ENCODE results near the gene ZBTB46. TPM values are rescaled to one million over a fixed set of nuclear protein-coding genes. Genes with fewer than 3 reads are reported as not detected.

ZBTB46 gene
- total RNA-seq, 1 experiment from 2014 or later = 27.1 TPM

GRCh38 chr20:63695424-63696305, 135.4 kb downstream of the ZBTB46 start:
- H2BK20ac ChIP-seq (ENCODE audit: low read depth, low read length, poor library complexity, severe bottlenecking) = no peak overlapping the region
- H3K23me2 ChIP-seq (ENCODE audit: insufficient read length, low read depth, low read length, poor library complexity, severe bottlenecking) = peaks cover 4% of the 10 kb centered on the region
- no peak overlapping the region for H3K9ac ChIP-seq (ENCODE audit: extremely low read depth, insufficient read length, low read length)
- H2AK5ac ChIP-seq (ENCODE audit: insufficient read length, low read length) = no peak overlapping the region
- no peaks in the 10 kb centered on the region for H3K79me1 ChIP-seq (ENCODE audit: insufficient read depth, low read depth, low read length, poor library complexity, severe bottlenecking)
- H3K4ac ChIP-seq (ENCODE audit: low read depth, low read length) = no peak overlapping the region
- no peak overlapping the region for H2BK120ac ChIP-seq (ENCODE audit: low read depth, low read length, poor library complexity, severe bottlenecking)
- H3T11ph ChIP-seq (ENCODE audit: low read length) = no peak overlapping the region
- no peaks in the 10 kb centered on the region for H4K20me1 ChIP-seq (ENCODE audit: control insufficient read depth, insufficient read depth, insufficient read length)
- Mint-ChIP-seq H3K27me3 (ENCODE audit: low read depth) (peaks cover 6% of the 10 kb centered on the region), H3K27ac (peak overlapping the region in 2 of 3 experiments; percentile 61 to 82; a peak in 2 of 7 replicates), H3K36me3 (ENCODE audit: insufficient read depth in 1 of 3, low read depth in 3 of 3) (peaks cover 14 to 20% (median 17%) of the 10 kb centered on the region in 3 experiments; a peak in 6 of 7 replicates), H3K9me3 (peaks cover 3 to 5% of the 10 kb centered on the region in 2 experiments; a peak in 3 of 5 replicates), H3K4me3 (peak overlapping the region in 1 of 2 experiments; percentile 35; a peak in 1 of 5 replicates), H3K4me1 (peaks cover 2 to 10% of the 10 kb centered on the region in 2 experiments)
- no peak overlapping the region for H4K5ac ChIP-seq (ENCODE audit: insufficient read length, low read depth, low read length)
- H3K9me3 ChIP-seq (ENCODE audit: control insufficient read depth, low read depth, low read length) = no peaks in the 10 kb centered on the region
- H2BK15ac ChIP-seq (ENCODE audit: low read depth, low read length) = no peak overlapping the region
- no peak overlapping the region for H4K91ac ChIP-seq (ENCODE audit: insufficient read length, low read depth, low read length)
- H3K4me2 ChIP-seq (ENCODE audit: insufficient read depth, insufficient read length, low read length) = no peak overlapping the region
- H3K56ac ChIP-seq (ENCODE audit: insufficient read length, low read depth, low read length) = no peak overlapping the region
- H3K14ac ChIP-seq (ENCODE audit: insufficient read depth, low read length) = no peak overlapping the region
- H3K79me2 ChIP-seq (ENCODE audit: insufficient read depth, low read length) = no peaks in the 10 kb centered on the region
- H3K4me1 ChIP-seq (ENCODE audit: insufficient read depth, low read length) = no peaks in the 10 kb centered on the region
- no CpG with 5 or more reads among the region's 25 CpGs for WGBS (ENCODE audit: extremely low coverage, insufficient read length, low lambda C conversion rate)
- no peak overlapping the region for H2BK5ac ChIP-seq (ENCODE audit: insufficient read length, low read length)
- H3K27me3 ChIP-seq (ENCODE audit: insufficient read depth, low read length) = no peaks in the 10 kb centered on the region
- no peak overlapping the region for H3K27ac ChIP-seq (ENCODE audit: insufficient read length, low read depth, low read length)
- no peak overlapping the region for H3K23ac ChIP-seq (ENCODE audit: insufficient read length, low read depth, low read length)
- no peak overlapping the region for H3K18ac ChIP-seq (ENCODE audit: insufficient read length, low read depth, low read length)
- no peak overlapping the region for H2BK12ac ChIP-seq (ENCODE audit: insufficient read length, low read depth, low read length)
- no peak for DNase-seq
- H2AFZ ChIP-seq (ENCODE audit: low read length) = no peak overlapping the region
- H4K8ac ChIP-seq (replicated peaks; ENCODE audit: insufficient read length, low read depth, low read length) = no peak overlapping the region
- TF ChIP-seq CTCF (conservative IDR thresholded peaks at IDR 0.05) = no peak
